Pulmonary artery endothelial cell (primary cell): ENCODE results near the gene JAK1. TPM values are rescaled to one million over a fixed set of nuclear protein-coding genes. Genes with fewer than 3 reads are reported as not detected.
A peak's percentile ranks its signal among the peaks of the same experiment; 100 is the strongest.
"Not testable (repeated sequence)": the region's sequence is repeated elsewhere in the genome, so short reads cannot be mapped to it uniquely, and the experiment has no call there.

Source experiments
- DNase-seq: peaks from one replicate; pipeline ENCODE4 v3.0.0-alpha.2; 2011; ENCODE audit warnings: low read depth, low spot score
- total RNA-seq: library from RNA; depleted of rRNA; stranded (reverse); fragments of >200 nt; gene quantifications from 2 replicates; pipeline ENCODE4 v1.2.3, GENCODE V29; 2014

The JAK1 gene
- total RNA-seq, 1 donor from 2014 or later: 173 TPM

- no peak for DNase-seq
These were observed 16.0 kb downstream of the JAK1 start for GRCh38 chr1:64950284-64950809.

- DNase-seq: no peak
These were observed 17.2 kb downstream of the JAK1 start for GRCh38 chr1:64948905-64949833.

GRCh38 chr1:64948216-64948615 lies 18.1 kb downstream of the JAK1 start:
- DNase-seq: no peak

- DNase-seq: no peak
These were observed 19.4 kb downstream of the JAK1 start for GRCh38 chr1:64946916-64947315.

- DNase-seq: no peak
These were observed 21.4 kb downstream of the JAK1 start for GRCh38 chr1:64944913-64945312.

GRCh38 chr1:64942675-64943074 lies 23.7 kb downstream of the JAK1 start:
- no peak for DNase-seq

- no peak for DNase-seq
These were observed 24.2 kb downstream of the JAK1 start for GRCh38 chr1:64942118-64942517.

- no peak for DNase-seq
These were observed 24.8 kb downstream of the JAK1 start for GRCh38 chr1:64941461-64942117.

- DNase-seq: no peak
These were observed 26.3 kb downstream of the JAK1 start for GRCh38 chr1:64940025-64940424.

- no peak for DNase-seq
These were observed 27.4 kb downstream of the JAK1 start for GRCh38 chr1:64938991-64939390.

- DNase-seq: no peak
These were observed 29.4 kb downstream of the JAK1 start for GRCh38 chr1:64936956-64937355.

GRCh38 chr1:64935551-64936155 lies 30.7 kb downstream of the JAK1 start:
- DNase-seq: no peak

- no peak for DNase-seq
These were observed 31.5 kb downstream of the JAK1 start for GRCh38 chr1:64934878-64935275.

- no peak for DNase-seq
These were observed 32.1 kb downstream of the JAK1 start for GRCh38 chr1:64934115-64934877.

GRCh38 chr1:64933296-64934070 lies 32.9 kb downstream of the JAK1 start:
- DNase-seq: peak; percentile 52

GRCh38 chr1:64932962-64933295 lies 33.4 kb downstream of the JAK1 start:
- DNase-seq: no peak

GRCh38 chr1:64930640-64931039 lies 35.7 kb downstream of the JAK1 start:
- DNase-seq: not testable (repeated sequence)

- DNase-seq: no peak
These were observed 37.1 kb downstream of the JAK1 start for GRCh38 chr1:64929221-64929620.

- no peak for DNase-seq
These were observed 38.0 kb downstream of the JAK1 start for GRCh38 chr1:64928325-64928724.

- DNase-seq: no peak
These were observed 40.8 kb downstream of the JAK1 start for GRCh38 chr1:64925594-64925993.

GRCh38 chr1:64923294-64923718 lies 43.0 kb downstream of the JAK1 start:
- no peak for DNase-seq
